Tibial nerve (tissue), 4 donors: Measurements from ENCODE around the gene OR2T6.
"Not testable (repeated sequence)": the region's sequence is repeated elsewhere in the genome, so short reads cannot be mapped to it uniquely, and the experiment has no call there.

Experiments used
- CTCF ChIP-seq, 5 experiments: fragments of 200-600 bp in 3 of 5; fragments of 450-650 bp in 2 of 5; sonication (generic) in 3 of 5; IDR thresholded peaks; one replicate each; pipeline ENCODE4 v1.5.1; 2016 to 2019; ENCODE audit warnings: antibody characterized with exemption in 5 of 5, mild to moderate bottlenecking in 3 of 5, moderate library complexity in 2 of 5
- EP300 ChIP-seq, 2 donors: sonication (generic); formaldehyde crosslinking; IDR thresholded peaks; one replicate each; pipeline ENCODE4 v1.6.1; 2017; ENCODE audit warnings: antibody characterized with exemption in 2 of 2, mild to moderate bottlenecking in 1 of 2
- POLR2A ChIP-seq, 2 donors: fragments of 450-650 bp; IDR thresholded peaks; one replicate each; pipeline ENCODE4 v1.6.1; 2017; ENCODE audit warnings: antibody characterized with exemption in 2 of 2, mild to moderate bottlenecking in 2 of 2, moderate library complexity in 2 of 2

DNA sequence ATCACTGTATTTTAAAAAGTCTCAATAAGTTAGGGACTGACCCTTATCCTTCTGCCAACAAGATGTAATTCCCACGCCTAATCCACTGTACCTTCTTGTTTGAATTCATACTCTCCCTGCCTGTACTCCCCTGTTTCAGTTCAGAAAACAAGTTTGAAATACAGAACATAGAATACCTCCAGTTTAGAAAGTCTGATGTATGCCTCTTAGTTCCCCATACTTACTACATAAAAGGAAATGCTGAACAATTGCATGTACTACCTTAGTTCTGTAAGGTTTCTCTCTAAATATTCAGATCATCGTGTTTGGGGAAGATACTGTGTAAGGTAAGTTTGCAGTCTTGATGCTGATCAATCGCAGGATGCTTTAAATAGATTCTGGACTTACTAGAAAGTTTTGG lies 60.8 kb downstream of the OR2T6 start:
- not testable (repeated sequence) for TF ChIP-seq POLR2A, CTCF, EP300 (IDR thresholded peaks at IDR 0.05)
